T-helper 1 cell treated with Interleukin-12 subunit alpha and Interleukin-12 subunit beta and Interleukin-4 antibody, amounts not matched to agents 30 μg/mL and 1 μg/mL, for 36 hours (primary cell): ENCODE results near the gene GNLY.

Experiments used
- H3K27ac Mint-ChIP-seq: one replicate; pipeline ENCODE4 v1.8.0; 2021; ENCODE audit warnings: mild to moderate bottlenecking, mixed read lengths
- H3K27me3 Mint-ChIP-seq: one replicate; pipeline ENCODE4 v1.8.0; 2021; ENCODE audit warnings: low read depth, mixed read lengths
- H3K36me3 Mint-ChIP-seq: one replicate; pipeline ENCODE4 v1.8.0; 2021; ENCODE audit warnings: low read depth, mixed read lengths
- H3K4me1 Mint-ChIP-seq: one replicate; pipeline ENCODE4 v1.8.0; 2021; ENCODE audit warnings: low read depth, mixed read lengths
- H3K4me3 Mint-ChIP-seq: one replicate; pipeline ENCODE4 v1.8.0; 2021; ENCODE audit warnings: mild to moderate bottlenecking, moderate library complexity, mixed read lengths
- H3K9me3 Mint-ChIP-seq: one replicate; pipeline ENCODE4 v1.8.0; 2021; ENCODE audit warnings: mixed read lengths

Gene GNLY

GRCh38 chr2:85741211-85741832, 47.2 kb downstream of the GNLY start:
- peaks cover 6% of the 10 kb centered on the region for H3K4me1 Mint-ChIP-seq
- H3K27me3 Mint-ChIP-seq, result peaks cover 74% of the 10 kb centered on the region
- no peak overlapping the region for H3K4me3 Mint-ChIP-seq
- H3K36me3 Mint-ChIP-seq, result no peaks in the 10 kb centered on the region
- H3K27ac Mint-ChIP-seq, result no peak overlapping the region
- no peaks in the 10 kb centered on the region for H3K9me3 Mint-ChIP-seq

DNA sequence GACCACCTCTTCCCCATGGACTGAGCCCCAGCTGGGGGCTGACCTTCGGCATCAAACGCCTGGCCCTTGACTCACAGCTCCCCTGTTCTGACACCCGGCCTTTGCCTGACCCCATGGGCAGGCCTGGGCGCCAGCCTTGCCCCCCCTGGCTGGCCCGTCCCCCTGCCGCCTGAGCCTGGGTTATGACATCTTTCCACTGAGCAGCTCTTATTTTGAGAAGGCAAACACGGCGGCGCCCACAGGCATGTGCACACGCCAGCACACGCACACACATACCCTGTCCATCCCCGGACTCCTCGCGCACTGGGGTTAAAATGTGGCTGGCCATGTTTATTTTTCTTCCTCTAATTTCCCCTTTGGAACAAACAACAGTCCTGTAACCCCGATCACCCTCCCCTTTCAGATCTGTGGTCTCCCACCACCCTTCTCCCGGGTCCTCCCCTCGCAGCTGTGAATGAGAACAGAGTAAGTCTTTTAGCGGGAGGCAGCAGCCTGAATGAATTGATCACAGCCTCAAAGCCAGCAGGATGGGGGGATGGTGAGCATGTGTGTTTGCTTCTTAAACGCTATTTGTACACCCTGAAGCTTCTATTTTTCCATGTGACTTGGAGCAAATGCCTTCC, 47.8 kb downstream of the GNLY start:
- Mint-ChIP-seq H3K4me3 (no peak overlapping the region), H3K9me3 (no peaks in the 10 kb centered on the region), H3K4me1 (peaks cover 6% of the 10 kb centered on the region), H3K27ac (no peak overlapping the region), H3K36me3 (no peaks in the 10 kb centered on the region), H3K27me3 (peaks cover 75% of the 10 kb centered on the region)

DNA sequence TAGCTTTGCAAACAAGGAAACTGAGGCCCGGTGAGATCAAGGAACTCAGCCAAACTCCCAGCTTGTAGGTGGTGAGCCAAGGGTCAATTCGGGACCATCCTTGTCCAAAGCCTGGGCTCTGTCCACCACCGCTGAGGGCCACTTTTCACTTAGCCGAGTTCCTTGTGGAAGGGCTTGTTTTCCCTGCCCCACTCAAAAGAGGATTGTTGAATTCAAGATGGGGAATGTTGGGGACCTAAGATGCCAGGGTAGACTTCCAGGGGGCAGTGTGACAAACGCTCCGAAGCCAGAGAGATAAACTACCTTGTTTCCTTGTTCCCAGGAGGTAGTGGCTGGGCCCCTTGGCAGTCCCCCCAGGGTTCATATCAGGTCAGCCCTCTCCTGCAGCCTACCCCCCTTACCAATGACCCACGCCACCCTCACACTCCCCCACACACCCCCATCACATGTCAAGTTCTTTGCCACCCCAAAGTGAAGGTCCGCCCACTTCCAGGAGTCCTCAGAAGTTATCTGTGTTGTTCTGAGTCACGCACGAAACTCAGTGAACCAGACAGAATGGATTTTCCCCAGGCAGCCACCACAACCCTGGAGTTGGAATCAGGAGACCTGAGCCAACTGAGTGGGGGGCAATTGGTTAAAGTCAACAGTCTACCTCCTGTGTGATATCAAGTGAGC, 49.3 kb downstream of the GNLY start:
- H3K4me3 Mint-ChIP-seq, result no peak overlapping the region
- H3K4me1 Mint-ChIP-seq, result peaks cover 6% of the 10 kb centered on the region
- no peak overlapping the region for H3K27ac Mint-ChIP-seq
- no peaks in the 10 kb centered on the region for H3K9me3 Mint-ChIP-seq
- no peaks in the 10 kb centered on the region for H3K36me3 Mint-ChIP-seq
- peaks cover 84% of the 10 kb centered on the region for H3K27me3 Mint-ChIP-seq

GRCh38 chr2:85744055-85744454, 49.9 kb downstream of the GNLY start:
- no peak overlapping the region for H3K27ac Mint-ChIP-seq

DNA sequence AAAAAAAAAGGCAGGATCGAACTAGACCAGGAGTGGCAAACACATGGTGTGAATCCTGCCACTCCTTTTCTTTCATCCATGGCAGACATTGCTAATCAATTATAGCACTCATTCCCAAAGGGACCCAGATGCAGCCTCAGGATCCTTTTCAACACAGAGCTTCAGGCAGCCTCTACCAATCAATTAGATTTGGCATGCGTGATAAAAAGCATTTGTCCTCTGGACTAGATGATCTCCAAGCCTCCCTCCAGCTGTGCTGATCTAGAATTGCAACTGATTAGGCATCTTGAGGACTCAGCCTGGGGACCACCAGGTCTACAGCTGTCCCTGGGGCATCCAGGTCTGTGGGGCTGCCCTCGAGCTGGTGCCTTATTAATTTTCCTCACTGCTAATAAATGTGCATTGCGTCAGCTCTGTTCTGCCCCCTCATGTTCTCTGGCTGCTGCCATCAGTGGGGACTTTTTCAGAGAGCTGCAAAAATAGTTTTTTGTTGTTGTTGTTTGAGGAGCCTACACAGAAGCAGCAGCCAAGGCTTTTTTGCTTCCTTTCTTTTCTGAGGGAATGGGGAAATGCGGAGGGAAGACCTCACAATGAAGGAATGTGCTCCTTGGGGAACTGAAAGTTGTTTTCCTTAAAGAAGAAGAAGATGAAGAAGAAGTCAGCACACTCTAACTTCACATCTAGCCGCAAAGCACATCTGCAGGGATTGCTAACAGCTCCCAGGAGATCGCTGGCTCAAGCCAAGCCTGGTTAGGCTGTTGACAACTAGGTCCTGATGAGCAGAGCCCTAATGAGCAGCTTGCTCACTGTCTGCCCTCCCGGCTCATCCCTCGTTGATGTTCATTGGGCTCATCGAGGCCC, 50.8 kb downstream of the GNLY start:
- no peaks in the 10 kb centered on the region for H3K9me3 Mint-ChIP-seq
- no peak overlapping the region for H3K27ac Mint-ChIP-seq
- no peak overlapping the region for H3K4me3 Mint-ChIP-seq
- H3K36me3 Mint-ChIP-seq, result no peaks in the 10 kb centered on the region
- peaks cover 6% of the 10 kb centered on the region for H3K4me1 Mint-ChIP-seq
- H3K27me3 Mint-ChIP-seq, result peaks cover 77% of the 10 kb centered on the region

More at GRCh38 chr2:85744055-85744454, 49.9 kb downstream of the GNLY start:
- H3K36me3 Mint-ChIP-seq, result no peaks in the 10 kb centered on the region
- peaks cover 6% of the 10 kb centered on the region for H3K4me1 Mint-ChIP-seq
- no peak overlapping the region for H3K4me3 Mint-ChIP-seq
- peaks cover 82% of the 10 kb centered on the region for H3K27me3 Mint-ChIP-seq
- H3K9me3 Mint-ChIP-seq, result no peaks in the 10 kb centered on the region

DNA sequence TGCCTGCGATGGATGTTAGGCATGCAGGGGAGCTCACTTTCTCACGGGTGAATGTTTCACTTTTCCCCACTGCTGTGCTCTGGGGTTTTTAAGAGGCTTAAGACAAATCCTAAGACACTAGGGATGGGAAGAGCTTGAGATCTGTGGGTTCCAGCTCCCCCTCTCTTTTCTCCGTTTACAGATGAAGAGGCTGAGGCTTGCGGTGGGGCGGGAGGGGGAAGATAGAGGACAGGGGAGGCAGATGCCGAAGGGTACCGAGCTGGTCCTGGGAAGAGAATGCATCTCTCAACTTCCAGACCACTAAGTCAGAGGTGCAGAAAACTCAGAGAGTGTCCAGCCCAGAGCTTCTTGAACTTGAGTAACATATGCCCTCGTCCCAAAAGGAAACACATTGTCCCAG, 51.5 kb downstream of the GNLY start:
- H3K9me3 Mint-ChIP-seq, result no peaks in the 10 kb centered on the region
- peaks cover 77% of the 10 kb centered on the region for H3K27me3 Mint-ChIP-seq
- H3K4me1 Mint-ChIP-seq, result peaks cover 6% of the 10 kb centered on the region
- no peak overlapping the region for H3K27ac Mint-ChIP-seq
- H3K36me3 Mint-ChIP-seq, result no peaks in the 10 kb centered on the region
- no peak overlapping the region for H3K4me3 Mint-ChIP-seq

DNA sequence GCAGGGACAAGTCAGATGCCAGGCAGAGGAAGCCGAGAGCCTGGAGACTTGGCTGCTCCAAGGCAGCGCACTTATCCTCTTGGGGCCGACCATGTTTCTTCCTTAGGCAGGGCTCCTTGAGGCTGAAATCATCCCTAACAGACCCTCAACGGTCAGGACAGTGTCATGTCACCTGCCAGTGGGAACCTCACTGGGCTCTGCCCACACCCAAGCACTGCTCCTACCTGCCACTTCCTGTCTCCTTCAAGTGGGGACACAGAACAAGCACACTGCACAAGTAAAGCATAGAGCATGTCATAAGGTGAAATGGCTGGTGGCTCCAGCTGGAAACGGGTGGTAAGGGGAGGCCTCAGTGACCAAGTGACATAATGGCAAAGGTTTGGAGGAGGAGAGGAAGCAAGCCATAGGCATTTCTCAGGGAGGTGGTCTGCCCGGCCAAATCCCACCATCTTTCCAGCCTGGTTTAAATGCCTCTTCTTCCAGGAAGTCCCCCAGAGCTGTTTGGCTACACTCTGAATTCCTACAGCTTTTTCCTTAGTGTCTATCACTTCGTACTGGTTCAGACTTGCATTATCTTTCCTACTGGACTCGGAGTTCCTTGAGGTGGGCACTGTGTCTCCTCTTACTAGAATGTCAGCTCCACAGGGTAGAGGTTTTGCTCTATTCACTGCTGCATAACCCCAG, 52.3 kb downstream of the GNLY start:
- Mint-ChIP-seq H3K9me3 (no peaks in the 10 kb centered on the region), H3K27ac (no peak overlapping the region), H3K4me3 (no peak overlapping the region), H3K4me1 (peaks cover 6% of the 10 kb centered on the region), H3K36me3 (no peaks in the 10 kb centered on the region), H3K27me3 (peaks cover 79% of the 10 kb centered on the region)

- no peak overlapping the region for H3K4me3 Mint-ChIP-seq
- H3K36me3 Mint-ChIP-seq, result no peaks in the 10 kb centered on the region
- H3K27ac Mint-ChIP-seq, result no peak overlapping the region
- H3K27me3 Mint-ChIP-seq, result peaks cover 80% of the 10 kb centered on the region
- H3K9me3 Mint-ChIP-seq, result no peaks in the 10 kb centered on the region
- H3K4me1 Mint-ChIP-seq, result peaks cover 5% of the 10 kb centered on the region
These were observed 53.3 kb downstream of the GNLY start for GRCh38 chr2:85747441-85747840.

GRCh38 chr2:85748039-85748734, 54.0 kb downstream of the GNLY start:
- no peaks in the 10 kb centered on the region for H3K9me3 Mint-ChIP-seq
- no peak overlapping the region for H3K27ac Mint-ChIP-seq
- peaks cover 81% of the 10 kb centered on the region for H3K27me3 Mint-ChIP-seq
- no peak overlapping the region for H3K4me3 Mint-ChIP-seq
- peaks cover 6% of the 10 kb centered on the region for H3K4me1 Mint-ChIP-seq
- H3K36me3 Mint-ChIP-seq, result no peaks in the 10 kb centered on the region
